K562 (cell line): Measurements from ENCODE around the gene CHRDL1.

Source experiments
- ASH1L ChIP-seq: fragments of 450-650 bp; IDR thresholded peaks from 2 replicates; pipeline ENCODE4 v1.6.1; 2018; ENCODE audit warnings: borderline replicate concordance, mild to moderate bottlenecking, low read depth; ENCODE audit not compliant: partially characterized antibody
- NBN ChIP-seq: fragments of 450-650 bp; IDR thresholded peaks from 2 replicates; pipeline ENCODE4 v1.6.1; 2016; ENCODE audit warnings: low read depth, mild to moderate bottlenecking
- PTTG1 ChIP-seq: fragments of 450-650 bp; IDR thresholded peaks from 2 replicates; pipeline ENCODE4 v1.6.1; 2016; ENCODE audit warnings: low read depth, mild to moderate bottlenecking, missing genetic modification characterization, missing compliant biosample characterization
- PYGO2 ChIP-seq: fragments of 450-650 bp; IDR thresholded peaks from 2 replicates; pipeline ENCODE4 v1.6.1; 2016; ENCODE audit warnings: mild to moderate bottlenecking, missing genetic modification characterization, moderate library complexity, missing compliant biosample characterization
- SP2 ChIP-seq: IDR thresholded peaks from 2 replicates; pipeline ENCODE4 v1.6.1; 2011; ENCODE audit warnings: mild to moderate bottlenecking, low read depth, low read length, moderate library complexity; ENCODE audit not compliant: poor library complexity, severe bottlenecking; ENCODE audit errors: extremely low read depth
- TCF7L2 ChIP-seq: fragments of 150-350 bp; IDR thresholded peaks from 2 replicates; pipeline ENCODE4 v1.6.1; 2016; ENCODE audit warnings: low read depth, mild to moderate bottlenecking, low read length, moderate library complexity
- ZFP36 ChIP-seq: fragments of 150-350 bp; IDR thresholded peaks from 2 replicates; pipeline ENCODE4 v1.6.1; 2018; ENCODE audit warnings: low read length, low read depth; ENCODE audit not compliant: partially characterized antibody
- ZNF12 ChIP-seq: sonication (generic); formaldehyde crosslinking; IDR thresholded peaks from 2 replicates; pipeline ENCODE4 v1.4.0; 2020; ENCODE audit warnings: mild to moderate bottlenecking, missing genetic modification reagents
- ZNF696 ChIP-seq: fragments of 250-450 bp; sonication (Bioruptor Pico); conservative IDR thresholded peaks from 2 replicates; pipeline ENCODE4 v1.4.0; 2020; ENCODE audit warnings: mild to moderate bottlenecking, moderate library complexity
- TF ChIP-seq, protein P1 (sequence below): sonication (generic); formaldehyde crosslinking; IDR thresholded peaks from 2 replicates; pipeline ENCODE4 v1.8.0; 2022; ENCODE audit warnings: missing genetic modification reagents, mild to moderate bottlenecking, borderline replicate concordance
- TF ChIP-seq, protein P2 (sequence below): fragments of 250-450 bp; sonication (Bioruptor Pico); IDR thresholded peaks from 2 replicates; pipeline ENCODE4 v1.8.0; 2021; ENCODE audit warnings: moderate library complexity, mild to moderate bottlenecking, inconsistent platforms
- TF ChIP-seq, protein P3 (sequence below): fragments of 450-650 bp; IDR thresholded peaks from 2 replicates; pipeline ENCODE4 v1.6.1; 2016; ENCODE audit warnings: borderline replicate concordance

DNA sequence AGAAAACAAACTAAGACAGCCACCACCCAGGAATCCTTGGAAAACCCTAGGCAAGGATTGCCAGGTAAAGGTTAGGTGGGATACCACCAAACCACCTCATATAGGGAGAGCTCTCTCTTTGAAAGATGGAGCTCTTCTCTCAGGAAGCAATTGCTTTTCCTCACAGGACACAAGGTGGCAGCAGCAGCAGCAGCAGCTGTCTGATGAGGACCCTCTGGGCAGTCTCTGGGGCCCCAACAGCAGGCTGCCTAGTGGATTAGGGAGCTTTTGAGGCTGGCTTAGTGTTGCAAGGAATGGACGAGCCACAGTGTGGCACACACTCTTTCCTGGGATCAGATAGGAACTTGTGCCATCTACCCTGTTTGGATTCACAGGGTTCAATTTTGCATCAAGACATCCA, 41.4 kb upstream of the CHRDL1 start:
- TF ChIP-seq ZFP36 (no peak), ASH1L (no peak), PTTG1 (tag) (no peak), SP2 (no peak), TCF7L2 (no peak), ZNF12 (CRISPR knock-in tag) (no peak), NBN (no peak), ZNF696 (CRISPR knock-in tag) (no peak), PYGO2 (tag) (no peak)
- TF ChIP-seq, protein P1, sequence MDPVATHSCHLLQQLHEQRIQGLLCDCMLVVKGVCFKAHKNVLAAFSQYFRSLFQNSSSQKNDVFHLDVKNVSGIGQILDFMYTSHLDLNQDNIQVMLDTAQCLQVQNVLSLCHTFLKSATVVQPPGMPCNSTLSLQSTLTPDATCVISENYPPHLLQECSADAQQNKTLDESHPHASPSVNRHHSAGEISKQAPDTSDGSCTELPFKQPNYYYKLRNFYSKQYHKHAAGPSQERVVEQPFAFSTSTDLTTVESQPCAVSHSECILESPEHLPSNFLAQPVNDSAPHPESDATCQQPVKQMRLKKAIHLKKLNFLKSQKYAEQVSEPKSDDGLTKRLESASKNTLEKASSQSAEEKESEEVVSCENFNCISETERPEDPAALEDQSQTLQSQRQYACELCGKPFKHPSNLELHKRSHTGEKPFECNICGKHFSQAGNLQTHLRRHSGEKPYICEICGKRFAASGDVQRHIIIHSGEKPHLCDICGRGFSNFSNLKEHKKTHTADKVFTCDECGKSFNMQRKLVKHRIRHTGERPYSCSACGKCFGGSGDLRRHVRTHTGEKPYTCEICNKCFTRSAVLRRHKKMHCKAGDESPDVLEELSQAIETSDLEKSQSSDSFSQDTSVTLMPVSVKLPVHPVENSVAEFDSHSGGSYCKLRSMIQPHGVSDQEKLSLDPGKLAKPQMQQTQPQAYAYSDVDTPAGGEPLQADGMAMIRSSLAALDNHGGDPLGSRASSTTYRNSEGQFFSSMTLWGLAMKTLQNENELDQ (CRISPR knock-in tag) = no peak
- TF ChIP-seq, protein P2, sequence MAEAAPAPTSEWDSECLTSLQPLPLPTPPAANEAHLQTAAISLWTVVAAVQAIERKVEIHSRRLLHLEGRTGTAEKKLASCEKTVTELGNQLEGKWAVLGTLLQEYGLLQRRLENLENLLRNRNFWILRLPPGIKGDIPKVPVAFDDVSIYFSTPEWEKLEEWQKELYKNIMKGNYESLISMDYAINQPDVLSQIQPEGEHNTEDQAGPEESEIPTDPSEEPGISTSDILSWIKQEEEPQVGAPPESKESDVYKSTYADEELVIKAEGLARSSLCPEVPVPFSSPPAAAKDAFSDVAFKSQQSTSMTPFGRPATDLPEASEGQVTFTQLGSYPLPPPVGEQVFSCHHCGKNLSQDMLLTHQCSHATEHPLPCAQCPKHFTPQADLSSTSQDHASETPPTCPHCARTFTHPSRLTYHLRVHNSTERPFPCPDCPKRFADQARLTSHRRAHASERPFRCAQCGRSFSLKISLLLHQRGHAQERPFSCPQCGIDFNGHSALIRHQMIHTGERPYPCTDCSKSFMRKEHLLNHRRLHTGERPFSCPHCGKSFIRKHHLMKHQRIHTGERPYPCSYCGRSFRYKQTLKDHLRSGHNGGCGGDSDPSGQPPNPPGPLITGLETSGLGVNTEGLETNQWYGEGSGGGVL (CRISPR knock-in tag) = no peak
- TF ChIP-seq, protein P3, sequence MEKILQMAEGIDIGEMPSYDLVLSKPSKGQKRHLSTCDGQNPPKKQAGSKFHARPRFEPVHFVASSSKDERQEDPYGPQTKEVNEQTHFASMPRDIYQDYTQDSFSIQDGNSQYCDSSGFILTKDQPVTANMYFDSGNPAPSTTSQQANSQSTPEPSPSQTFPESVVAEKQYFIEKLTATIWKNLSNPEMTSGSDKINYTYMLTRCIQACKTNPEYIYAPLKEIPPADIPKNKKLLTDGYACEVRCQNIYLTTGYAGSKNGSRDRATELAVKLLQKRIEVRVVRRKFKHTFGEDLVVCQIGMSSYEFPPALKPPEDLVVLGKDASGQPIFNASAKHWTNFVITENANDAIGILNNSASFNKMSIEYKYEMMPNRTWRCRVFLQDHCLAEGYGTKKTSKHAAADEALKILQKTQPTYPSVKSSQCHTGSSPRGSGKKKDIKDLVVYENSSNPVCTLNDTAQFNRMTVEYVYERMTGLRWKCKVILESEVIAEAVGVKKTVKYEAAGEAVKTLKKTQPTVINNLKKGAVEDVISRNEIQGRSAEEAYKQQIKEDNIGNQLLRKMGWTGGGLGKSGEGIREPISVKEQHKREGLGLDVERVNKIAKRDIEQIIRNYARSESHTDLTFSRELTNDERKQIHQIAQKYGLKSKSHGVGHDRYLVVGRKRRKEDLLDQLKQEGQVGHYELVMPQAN = no peak
